ENCODE measurements around the gene APOA5. TPM values are rescaled to one million over a fixed set of nuclear protein-coding genes. Genes with fewer than 3 reads are reported as not detected.

The APOA5 gene
- total and polyA plus RNA-seq, 2 of the 13 experiments (the other 11 are each of a cell fraction or from before 2014, with no cell fraction given), result 44.0 to 49.1 TPM

DNA sequence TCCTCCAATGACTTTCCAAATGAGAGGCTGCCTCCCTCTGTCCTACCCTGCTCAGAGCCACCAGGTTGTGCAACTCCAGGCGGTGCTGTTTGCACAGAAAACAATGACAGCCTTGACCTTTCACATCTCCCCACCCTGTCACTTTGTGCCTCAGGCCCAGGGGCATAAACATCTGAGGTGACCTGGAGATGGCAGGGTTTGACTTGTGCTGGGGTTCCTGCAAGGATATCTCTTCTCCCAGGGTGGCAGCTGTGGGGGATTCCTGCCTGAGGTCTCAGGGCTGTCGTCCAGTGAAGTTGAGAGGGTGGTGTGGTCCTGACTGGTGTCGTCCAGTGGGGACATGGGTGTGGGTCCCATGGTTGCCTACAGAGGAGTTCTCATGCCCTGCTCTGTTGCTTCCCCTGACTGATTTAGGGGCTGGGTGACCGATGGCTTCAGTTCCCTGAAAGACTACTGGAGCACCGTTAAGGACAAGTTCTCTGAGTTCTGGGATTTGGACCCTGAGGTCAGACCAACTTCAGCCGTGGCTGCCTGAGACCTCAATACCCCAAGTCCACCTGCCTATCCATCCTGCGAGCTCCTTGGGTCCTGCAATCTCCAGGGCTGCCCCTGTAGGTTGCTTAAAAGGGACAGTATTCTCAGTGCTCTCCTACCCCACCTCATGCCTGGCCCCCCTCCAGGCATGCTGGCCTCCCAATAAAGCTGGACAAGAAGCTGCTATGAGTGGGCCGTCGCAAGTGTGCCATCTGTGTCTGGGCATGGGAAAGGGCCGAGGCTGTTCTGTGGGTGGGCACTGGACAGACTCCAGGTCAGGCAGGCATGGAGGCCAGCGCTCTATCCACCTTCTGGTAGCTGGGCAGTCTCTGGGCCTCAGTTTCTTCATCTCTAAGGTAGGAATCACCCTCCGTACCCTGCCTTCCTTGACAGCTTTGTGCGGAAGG lies 40.9 kb upstream of the APOA5 start (continued):
- TF ChIP-seq, protein P1, sequence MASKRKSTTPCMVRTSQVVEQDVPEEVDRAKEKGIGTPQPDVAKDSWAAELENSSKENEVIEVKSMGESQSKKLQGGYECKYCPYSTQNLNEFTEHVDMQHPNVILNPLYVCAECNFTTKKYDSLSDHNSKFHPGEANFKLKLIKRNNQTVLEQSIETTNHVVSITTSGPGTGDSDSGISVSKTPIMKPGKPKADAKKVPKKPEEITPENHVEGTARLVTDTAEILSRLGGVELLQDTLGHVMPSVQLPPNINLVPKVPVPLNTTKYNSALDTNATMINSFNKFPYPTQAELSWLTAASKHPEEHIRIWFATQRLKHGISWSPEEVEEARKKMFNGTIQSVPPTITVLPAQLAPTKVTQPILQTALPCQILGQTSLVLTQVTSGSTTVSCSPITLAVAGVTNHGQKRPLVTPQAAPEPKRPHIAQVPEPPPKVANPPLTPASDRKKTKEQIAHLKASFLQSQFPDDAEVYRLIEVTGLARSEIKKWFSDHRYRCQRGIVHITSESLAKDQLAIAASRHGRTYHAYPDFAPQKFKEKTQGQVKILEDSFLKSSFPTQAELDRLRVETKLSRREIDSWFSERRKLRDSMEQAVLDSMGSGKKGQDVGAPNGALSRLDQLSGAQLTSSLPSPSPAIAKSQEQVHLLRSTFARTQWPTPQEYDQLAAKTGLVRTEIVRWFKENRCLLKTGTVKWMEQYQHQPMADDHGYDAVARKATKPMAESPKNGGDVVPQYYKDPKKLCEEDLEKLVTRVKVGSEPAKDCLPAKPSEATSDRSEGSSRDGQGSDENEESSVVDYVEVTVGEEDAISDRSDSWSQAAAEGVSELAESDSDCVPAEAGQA (IDR thresholded peaks at IDR 0.05; ENCODE audit: low read depth), result 0 out of 2 replicates have a peak, but pooled peaks have one; percentile 66
- TF ChIP-seq, protein P1 (CRISPR knock-in tag; IDR thresholded peaks at IDR 0.05; ENCODE audit: borderline replicate concordance), result no peak; the same call in 1 of the 2 replicates
- TF ChIP-seq, protein P2, sequence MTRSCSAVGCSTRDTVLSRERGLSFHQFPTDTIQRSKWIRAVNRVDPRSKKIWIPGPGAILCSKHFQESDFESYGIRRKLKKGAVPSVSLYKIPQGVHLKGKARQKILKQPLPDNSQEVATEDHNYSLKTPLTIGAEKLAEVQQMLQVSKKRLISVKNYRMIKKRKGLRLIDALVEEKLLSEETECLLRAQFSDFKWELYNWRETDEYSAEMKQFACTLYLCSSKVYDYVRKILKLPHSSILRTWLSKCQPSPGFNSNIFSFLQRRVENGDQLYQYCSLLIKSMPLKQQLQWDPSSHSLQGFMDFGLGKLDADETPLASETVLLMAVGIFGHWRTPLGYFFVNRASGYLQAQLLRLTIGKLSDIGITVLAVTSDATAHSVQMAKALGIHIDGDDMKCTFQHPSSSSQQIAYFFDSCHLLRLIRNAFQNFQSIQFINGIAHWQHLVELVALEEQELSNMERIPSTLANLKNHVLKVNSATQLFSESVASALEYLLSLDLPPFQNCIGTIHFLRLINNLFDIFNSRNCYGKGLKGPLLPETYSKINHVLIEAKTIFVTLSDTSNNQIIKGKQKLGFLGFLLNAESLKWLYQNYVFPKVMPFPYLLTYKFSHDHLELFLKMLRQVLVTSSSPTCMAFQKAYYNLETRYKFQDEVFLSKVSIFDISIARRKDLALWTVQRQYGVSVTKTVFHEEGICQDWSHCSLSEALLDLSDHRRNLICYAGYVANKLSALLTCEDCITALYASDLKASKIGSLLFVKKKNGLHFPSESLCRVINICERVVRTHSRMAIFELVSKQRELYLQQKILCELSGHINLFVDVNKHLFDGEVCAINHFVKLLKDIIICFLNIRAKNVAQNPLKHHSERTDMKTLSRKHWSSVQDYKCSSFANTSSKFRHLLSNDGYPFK (CRISPR knock-in tag; IDR thresholded peaks at IDR 0.05; ENCODE audit: borderline replicate concordance), result no peak
- TF ChIP-seq ZNF780A (CRISPR knock-in tag; IDR thresholded peaks at IDR 0.05) (peak; percentile 68; the same call in 1 of the 2 replicates), ZEB1 (IDR thresholded peaks at IDR 0.05; ENCODE audit: insufficient replicate concordance, low read depth) (no peak), SATB2 (CRISPR knock-in tag; IDR thresholded peaks at IDR 0.05) (0 out of 2 replicates have a peak, but pooled peaks have one; percentile 61), ZNF446 (CRISPR knock-in tag; IDR thresholded peaks at IDR 0.05) (0 out of 2 replicates have a peak, but pooled peaks have one; percentile 58), NR1H2 (CRISPR knock-in tag; IDR thresholded peaks at IDR 0.05; ENCODE audit: borderline replicate concordance, low read depth) (no peak), RFXANK (CRISPR knock-in tag; IDR thresholded peaks at IDR 0.05) (peak; percentile 77; the same call in 1 of the 2 replicates), CREB1 (IDR thresholded peaks at IDR 0.05) (no peak), CREB1 (CRISPR knock-in tag; IDR thresholded peaks at IDR 0.05) (no peak), CBX2 (IDR thresholded peaks at IDR 0.05; ENCODE audit: low read depth, low read length) (no peak), CBX2 (CRISPR knock-in tag; IDR thresholded peaks at IDR 0.05; ENCODE audit: low read depth) (no peak)
- TF ChIP-seq, protein P3, sequence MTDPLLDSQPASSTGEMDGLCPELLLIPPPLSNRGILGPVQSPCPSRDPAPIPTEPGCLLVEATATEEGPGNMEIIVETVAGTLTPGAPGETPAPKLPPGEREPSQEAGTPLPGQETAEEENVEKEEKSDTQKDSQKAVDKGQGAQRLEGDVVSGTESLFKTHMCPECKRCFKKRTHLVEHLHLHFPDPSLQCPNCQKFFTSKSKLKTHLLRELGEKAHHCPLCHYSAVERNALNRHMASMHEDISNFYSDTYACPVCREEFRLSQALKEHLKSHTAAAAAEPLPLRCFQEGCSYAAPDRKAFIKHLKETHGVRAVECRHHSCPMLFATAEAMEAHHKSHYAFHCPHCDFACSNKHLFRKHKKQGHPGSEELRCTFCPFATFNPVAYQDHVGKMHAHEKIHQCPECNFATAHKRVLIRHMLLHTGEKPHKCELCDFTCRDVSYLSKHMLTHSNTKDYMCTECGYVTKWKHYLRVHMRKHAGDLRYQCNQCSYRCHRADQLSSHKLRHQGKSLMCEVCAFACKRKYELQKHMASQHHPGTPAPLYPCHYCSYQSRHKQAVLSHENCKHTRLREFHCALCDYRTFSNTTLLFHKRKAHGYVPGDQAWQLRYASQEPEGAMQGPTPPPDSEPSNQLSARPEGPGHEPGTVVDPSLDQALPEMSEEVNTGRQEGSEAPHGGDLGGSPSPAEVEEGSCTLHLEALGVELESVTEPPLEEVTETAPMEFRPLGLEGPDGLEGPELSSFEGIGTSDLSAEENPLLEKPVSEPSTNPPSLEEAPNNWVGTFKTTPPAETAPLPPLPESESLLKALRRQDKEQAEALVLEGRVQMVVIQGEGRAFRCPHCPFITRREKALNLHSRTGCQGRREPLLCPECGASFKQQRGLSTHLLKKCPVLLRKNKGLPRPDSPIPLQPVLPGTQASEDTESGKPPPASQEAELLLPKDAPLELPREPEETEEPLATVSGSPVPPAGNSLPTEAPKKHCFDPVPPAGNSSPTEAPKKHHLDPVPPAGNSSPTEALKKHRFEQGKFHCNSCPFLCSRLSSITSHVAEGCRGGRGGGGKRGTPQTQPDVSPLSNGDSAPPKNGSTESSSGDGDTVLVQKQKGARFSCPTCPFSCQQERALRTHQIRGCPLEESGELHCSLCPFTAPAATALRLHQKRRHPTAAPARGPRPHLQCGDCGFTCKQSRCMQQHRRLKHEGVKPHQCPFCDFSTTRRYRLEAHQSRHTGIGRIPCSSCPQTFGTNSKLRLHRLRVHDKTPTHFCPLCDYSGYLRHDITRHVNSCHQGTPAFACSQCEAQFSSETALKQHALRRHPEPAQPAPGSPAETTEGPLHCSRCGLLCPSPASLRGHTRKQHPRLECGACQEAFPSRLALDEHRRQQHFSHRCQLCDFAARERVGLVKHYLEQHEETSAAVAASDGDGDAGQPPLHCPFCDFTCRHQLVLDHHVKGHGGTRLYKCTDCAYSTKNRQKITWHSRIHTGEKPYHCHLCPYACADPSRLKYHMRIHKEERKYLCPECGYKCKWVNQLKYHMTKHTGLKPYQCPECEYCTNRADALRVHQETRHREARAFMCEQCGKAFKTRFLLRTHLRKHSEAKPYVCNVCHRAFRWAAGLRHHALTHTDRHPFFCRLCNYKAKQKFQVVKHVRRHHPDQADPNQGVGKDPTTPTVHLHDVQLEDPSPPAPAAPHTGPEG (CRISPR knock-in tag; IDR thresholded peaks at IDR 0.05), result peak; percentile 87

All from HepG2 (cell line).